ENCODE results near the gene APBA2. TPM values are rescaled to one million over a fixed set of nuclear protein-coding genes. Genes with fewer than 3 reads are reported as not detected.
A peak's percentile ranks its signal among the peaks of the same experiment; 100 is the strongest.

APBA2 gene
- total RNA-seq, 2 experiments from 2014 or later, result 12.8 to 17.5 TPM

DNA sequence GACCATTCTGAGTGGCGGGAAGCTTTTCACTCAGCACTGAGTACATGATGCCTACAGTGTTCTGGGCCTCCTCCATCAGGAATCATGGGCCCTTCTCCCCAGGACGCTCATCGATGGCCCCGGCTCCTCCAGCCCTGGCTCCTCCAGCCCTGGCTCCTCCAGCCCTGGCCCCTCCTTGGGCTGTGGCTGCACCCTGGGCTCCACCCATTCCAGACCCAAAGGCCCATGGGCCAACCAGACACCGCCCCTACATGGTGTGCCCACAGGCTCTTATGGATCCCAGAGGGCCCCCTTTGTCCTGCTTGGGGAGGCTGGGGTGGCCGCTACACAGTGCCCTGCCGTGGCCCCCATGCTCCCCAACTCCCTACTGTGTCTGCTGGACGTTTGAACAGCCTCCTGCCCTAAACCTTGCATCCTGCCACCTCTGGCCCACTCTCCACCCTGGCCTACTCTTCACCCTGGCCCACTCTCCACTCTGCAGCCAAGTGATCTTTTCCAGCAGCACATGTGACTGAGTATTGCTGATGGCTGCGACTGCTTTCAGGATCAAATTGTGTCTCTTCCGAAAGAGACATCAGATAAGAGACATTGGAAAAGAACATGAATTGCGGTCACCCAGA is 57.9 kb downstream of the APBA2 start:
- Mint-ChIP-seq H3K4me1 (peaks cover 76% of the 10 kb centered on the region), H3K27me3 (no peaks in the 10 kb centered on the region), H3K36me3 (ENCODE audit: low read depth) (peaks cover 24% of the 10 kb centered on the region), H3K9me3 (ENCODE audit: low read depth) (no peaks in the 10 kb centered on the region), H3K27ac (peak overlapping the region; percentile 35), H3K4me3 (no peak overlapping the region)
- ChIA-PET CTCF (no interaction called here), POLR2A (no interaction called here)
- intact Hi-C loops (cut with DNase I, micrococcal nuclease), result no loop called here
- DNase-seq (no peak), ATAC-seq (no peak)

DNA sequence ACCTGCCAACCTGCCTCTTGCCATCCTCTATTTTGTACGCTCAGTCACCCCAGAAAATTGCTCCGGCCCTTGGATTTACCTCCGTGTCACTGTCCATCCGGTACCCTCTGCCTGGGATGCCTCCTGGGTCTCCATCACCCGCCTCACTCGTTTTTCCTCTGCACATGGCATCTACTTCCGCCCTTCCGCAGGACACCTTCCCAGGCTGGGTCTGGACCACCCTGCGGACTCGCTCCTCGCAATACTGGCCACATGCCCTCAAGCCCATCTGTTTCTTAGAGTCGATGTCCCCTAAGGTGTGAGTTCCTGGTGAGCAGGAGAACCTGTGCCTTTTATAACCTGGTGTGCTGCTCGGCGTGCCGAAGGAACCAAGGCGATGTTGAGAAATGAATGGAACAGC is 58.5 kb downstream of the APBA2 start:
- Mint-ChIP-seq H3K36me3 (ENCODE audit: low read depth) (peaks cover 22% of the 10 kb centered on the region), H3K27me3 (no peaks in the 10 kb centered on the region), H3K4me3 (no peak overlapping the region), H3K27ac (peak overlapping the region; percentile 16), H3K4me1 (peaks cover 76% of the 10 kb centered on the region), H3K9me3 (ENCODE audit: low read depth) (no peaks in the 10 kb centered on the region)
- ChIA-PET CTCF (no interaction called here), POLR2A (no interaction called here)
- intact Hi-C loops (cut with DNase I, micrococcal nuclease), result no loop called here
- ATAC-seq (no peak), DNase-seq (no peak)

DNA sequence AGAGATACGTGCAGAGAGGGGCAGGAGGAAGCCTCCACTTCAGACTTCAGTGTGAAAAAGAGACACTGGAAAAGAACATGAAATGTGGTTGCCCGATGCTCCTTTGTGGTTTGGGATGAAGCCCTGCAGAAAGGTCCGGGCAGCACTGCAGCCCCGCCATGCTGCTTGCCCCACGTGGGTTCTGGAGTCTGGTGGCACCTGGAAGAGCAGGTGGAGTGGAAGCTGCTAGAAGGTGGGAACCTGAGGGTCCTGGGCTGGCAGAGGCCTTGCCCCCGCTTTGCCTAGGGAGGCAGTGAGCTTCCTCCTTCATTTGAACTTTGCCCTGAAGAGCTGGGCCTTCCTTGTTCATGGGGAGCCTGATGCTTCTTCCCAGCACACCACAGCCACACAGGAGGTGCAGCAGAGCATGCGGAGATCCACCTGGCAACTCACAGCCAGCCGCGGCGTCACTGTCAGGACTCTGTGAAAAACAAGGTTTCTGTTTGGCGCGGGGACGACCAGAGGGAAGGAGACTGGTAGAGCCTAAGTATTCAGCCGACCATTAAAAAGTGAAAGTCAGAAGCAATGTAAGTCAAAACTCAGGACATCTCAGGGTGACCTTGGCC is 59.0 kb downstream of the APBA2 start:
- DNase-seq, result no peak
- Mint-ChIP-seq H3K27ac (peak overlapping the region; percentile 16), H3K4me3 (no peak overlapping the region), H3K36me3 (ENCODE audit: low read depth) (peaks cover 23% of the 10 kb centered on the region), H3K27me3 (no peaks in the 10 kb centered on the region), H3K4me1 (peaks cover 74% of the 10 kb centered on the region), H3K9me3 (ENCODE audit: low read depth) (no peaks in the 10 kb centered on the region)
- ChIA-PET CTCF (no interaction called here), POLR2A (no interaction called here)
- intact Hi-C loops (cut with DNase I, micrococcal nuclease), result no loop called here
- ATAC-seq, result no peak

DNA sequence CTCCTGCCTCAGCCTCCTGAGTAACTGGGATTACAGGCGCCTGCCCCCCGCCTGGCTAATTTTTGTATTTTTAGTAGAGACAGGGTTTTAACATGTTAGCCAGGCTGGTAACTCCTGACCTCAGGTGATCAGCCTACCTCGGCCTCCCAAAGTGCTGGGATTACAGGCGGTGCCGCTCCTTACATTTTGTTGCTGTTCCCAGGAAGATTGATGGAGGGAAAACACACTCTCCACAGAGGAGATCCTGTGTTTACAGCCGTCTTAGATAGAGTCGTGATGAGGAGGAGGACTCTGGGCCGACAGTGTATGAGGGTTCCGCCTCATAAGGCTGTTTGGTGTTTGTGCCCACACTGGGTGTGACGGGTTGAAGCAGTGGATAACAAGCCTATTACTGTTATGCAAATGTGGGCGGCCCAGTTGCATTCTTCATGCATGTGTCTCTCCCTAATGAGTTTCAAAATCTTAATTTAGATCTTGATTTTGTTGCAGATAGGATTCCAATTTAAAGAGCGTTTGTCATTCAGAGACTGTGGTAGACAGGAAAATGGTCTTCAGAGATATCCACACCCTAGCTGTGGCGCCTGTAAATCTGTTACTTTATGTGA is 60.0 kb downstream of the APBA2 start:
- POLR2A ChIA-PET, result no interaction called here
- no peak for DNase-seq
- no peaks in the 10 kb centered on the region for H3K9me3 Mint-ChIP-seq (ENCODE audit: low read depth)
- H3K4me1 Mint-ChIP-seq, result peaks cover 74% of the 10 kb centered on the region
- peaks cover 25% of the 10 kb centered on the region for H3K36me3 Mint-ChIP-seq (ENCODE audit: low read depth)
- H3K27me3 Mint-ChIP-seq, result no peaks in the 10 kb centered on the region
- no peak overlapping the region for H3K27ac Mint-ChIP-seq
- ATAC-seq, result no peak
- H3K4me3 Mint-ChIP-seq, result no peak overlapping the region
- intact Hi-C loops (cut with DNase I, micrococcal nuclease), result no loop called here
- CTCF ChIA-PET, result interaction anchor here (3.1 kb wide), 1 partner anchor 9 kb away, joined by 15 read pairs; no protein-coding TSS in a partner anchor

DNA sequence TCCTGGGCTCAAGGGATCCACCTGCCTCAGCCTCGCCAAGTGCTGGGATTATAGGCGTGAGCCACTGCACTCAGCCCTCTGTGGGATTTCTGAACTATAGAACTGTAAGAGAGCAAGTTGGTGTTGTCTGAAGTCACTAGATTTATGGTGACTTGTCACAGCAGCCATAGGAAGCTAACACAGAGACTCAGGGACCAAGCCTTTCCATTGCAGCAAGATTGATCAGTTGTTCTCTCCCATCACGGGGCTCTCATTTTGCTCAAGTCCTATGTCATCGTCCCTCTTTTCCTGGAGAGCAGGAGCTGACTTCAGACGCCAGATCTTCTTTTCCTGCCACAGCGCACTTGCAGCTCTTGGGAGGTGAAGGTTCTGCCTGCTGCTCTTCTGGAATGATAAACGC is 61.0 kb downstream of the APBA2 start:
- no peak overlapping the region for H3K27ac Mint-ChIP-seq
- H3K9me3 Mint-ChIP-seq (ENCODE audit: low read depth), result no peaks in the 10 kb centered on the region
- CTCF ChIA-PET, result interaction anchor here (1.2 to 3.1 kb wide), 2 partner anchors 9 to 10 kb away, joined by 3 to 15 read pairs; no protein-coding TSS in a partner anchor
- peaks cover 68% of the 10 kb centered on the region for H3K4me1 Mint-ChIP-seq
- ATAC-seq, result no peak
- no peak for DNase-seq
- H3K27me3 Mint-ChIP-seq, result no peaks in the 10 kb centered on the region
- H3K4me3 Mint-ChIP-seq, result no peak overlapping the region
- intact Hi-C loops (cut with DNase I, micrococcal nuclease), result no loop called here
- H3K36me3 Mint-ChIP-seq (ENCODE audit: low read depth), result peaks cover 23% of the 10 kb centered on the region
- POLR2A ChIA-PET, result no interaction called here

DNA sequence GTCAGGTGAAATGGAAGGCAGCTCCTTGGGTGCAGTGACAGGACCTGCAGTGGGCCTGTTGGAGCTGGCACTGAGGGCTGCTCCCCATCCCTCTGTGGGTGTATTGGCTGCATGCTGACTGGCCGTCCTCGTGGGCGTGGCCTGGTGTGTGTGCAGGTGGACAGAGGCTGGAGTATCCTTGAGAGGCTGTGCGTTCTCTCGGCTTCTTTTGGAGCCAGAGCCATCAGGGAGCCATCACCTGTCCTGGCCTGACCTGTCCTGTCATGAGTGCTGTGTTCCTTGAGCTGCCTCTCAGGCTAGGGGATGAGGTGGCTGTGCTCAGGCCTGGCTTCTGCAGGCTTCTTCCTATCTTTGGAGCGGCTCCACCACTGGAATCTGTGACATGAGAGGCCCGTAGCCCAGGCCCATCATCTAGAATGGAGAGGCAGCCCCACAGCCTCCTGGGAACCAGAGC is 61.5 kb downstream of the APBA2 start:
- Mint-ChIP-seq H3K9me3 (ENCODE audit: low read depth) (no peaks in the 10 kb centered on the region), H3K27me3 (no peaks in the 10 kb centered on the region), H3K4me1 (peaks cover 69% of the 10 kb centered on the region), H3K36me3 (ENCODE audit: low read depth) (peaks cover 21% of the 10 kb centered on the region), H3K4me3 (no peak overlapping the region), H3K27ac (no peak overlapping the region)
- ChIA-PET CTCF (interaction anchor here (1.2 to 3.1 kb wide), 3 partner anchors 9 to 29 kb away, joined by 3 to 15 read pairs (median 3); no protein-coding TSS in a partner anchor), POLR2A (no interaction called here)
- intact Hi-C loops (cut with DNase I, micrococcal nuclease), result no loop called here
- ATAC-seq (no peak), DNase-seq (no peak)

DNA sequence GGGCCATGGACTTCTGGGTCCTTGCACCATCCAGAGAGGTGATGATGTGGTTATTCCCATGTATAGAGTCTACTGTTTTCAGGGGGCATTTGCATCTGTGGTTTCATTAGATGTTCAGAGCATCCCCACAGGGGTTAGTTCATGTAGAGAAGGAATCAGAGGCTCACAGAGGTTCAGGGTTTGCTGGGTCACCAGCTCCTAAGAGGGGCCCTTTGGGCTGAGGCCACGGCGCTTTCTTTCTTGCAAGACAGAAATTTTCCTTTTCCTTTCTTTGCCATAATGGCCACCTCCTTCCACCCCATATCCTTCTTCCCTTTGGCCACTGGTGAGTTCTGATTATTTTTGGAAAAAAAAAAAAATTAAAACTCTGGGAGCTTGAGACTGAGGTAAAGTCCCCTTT is 62.3 kb downstream of the APBA2 start:
- ATAC-seq (no peak), DNase-seq (no peak)
- intact Hi-C loops (cut with DNase I, micrococcal nuclease), result loop anchor here in 1 of 2 experiments (1.0 kb wide), 1 partner anchor 10 kb away; no protein-coding TSS in a partner anchor
- peak overlapping the region; percentile 35 for H3K27ac Mint-ChIP-seq
- H3K4me1 Mint-ChIP-seq, result peaks cover 68% of the 10 kb centered on the region
- H3K4me3 Mint-ChIP-seq, result peak overlapping the region; percentile 4
- H3K9me3 Mint-ChIP-seq (ENCODE audit: low read depth), result no peaks in the 10 kb centered on the region
- H3K36me3 Mint-ChIP-seq (ENCODE audit: low read depth), result peaks cover 19% of the 10 kb centered on the region
- no peaks in the 10 kb centered on the region for H3K27me3 Mint-ChIP-seq
- ChIA-PET CTCF (interaction anchor here (1.0 to 3.1 kb wide), 4 partner anchors 12 to 28 kb away, joined by 3 to 15 read pairs (median 3); no protein-coding TSS in a partner anchor), POLR2A (no interaction called here)

DNA sequence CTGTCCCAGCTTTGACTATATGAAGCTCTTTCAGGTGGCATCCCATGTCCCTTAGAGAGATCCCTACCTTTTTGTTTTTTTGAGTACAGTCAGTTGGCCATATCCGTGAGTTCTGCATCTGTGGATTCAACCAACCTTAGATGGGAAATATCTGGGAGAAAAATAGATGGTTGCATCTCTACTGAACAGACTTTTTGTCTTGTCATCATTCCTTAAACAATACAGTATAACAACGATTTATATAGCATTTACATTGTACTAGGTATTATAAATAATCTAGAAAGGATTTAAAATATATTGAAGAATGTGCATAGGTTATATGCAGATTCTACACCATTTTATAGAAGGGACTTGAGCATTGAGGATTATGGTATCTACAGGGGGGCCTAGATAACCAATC is 65.1 kb downstream of the APBA2 start:
- Mint-ChIP-seq H3K9me3 (ENCODE audit: low read depth) (no peaks in the 10 kb centered on the region), H3K27ac (no peak overlapping the region), H3K4me3 (no peak overlapping the region), H3K36me3 (ENCODE audit: low read depth) (peaks cover 9% of the 10 kb centered on the region), H3K4me1 (peaks cover 77% of the 10 kb centered on the region), H3K27me3 (no peaks in the 10 kb centered on the region)
- intact Hi-C loops (cut with DNase I, micrococcal nuclease), result no loop called here
- POLR2A ChIA-PET, result no interaction called here
- ATAC-seq (no peak), DNase-seq (no peak)
- CTCF ChIA-PET, result interaction anchor here (0.9 to 1.5 kb wide), 3 partner anchors 12 to 150 kb away, joined by 3 to 4 read pairs (median 4); no protein-coding TSS in a partner anchor

DNA sequence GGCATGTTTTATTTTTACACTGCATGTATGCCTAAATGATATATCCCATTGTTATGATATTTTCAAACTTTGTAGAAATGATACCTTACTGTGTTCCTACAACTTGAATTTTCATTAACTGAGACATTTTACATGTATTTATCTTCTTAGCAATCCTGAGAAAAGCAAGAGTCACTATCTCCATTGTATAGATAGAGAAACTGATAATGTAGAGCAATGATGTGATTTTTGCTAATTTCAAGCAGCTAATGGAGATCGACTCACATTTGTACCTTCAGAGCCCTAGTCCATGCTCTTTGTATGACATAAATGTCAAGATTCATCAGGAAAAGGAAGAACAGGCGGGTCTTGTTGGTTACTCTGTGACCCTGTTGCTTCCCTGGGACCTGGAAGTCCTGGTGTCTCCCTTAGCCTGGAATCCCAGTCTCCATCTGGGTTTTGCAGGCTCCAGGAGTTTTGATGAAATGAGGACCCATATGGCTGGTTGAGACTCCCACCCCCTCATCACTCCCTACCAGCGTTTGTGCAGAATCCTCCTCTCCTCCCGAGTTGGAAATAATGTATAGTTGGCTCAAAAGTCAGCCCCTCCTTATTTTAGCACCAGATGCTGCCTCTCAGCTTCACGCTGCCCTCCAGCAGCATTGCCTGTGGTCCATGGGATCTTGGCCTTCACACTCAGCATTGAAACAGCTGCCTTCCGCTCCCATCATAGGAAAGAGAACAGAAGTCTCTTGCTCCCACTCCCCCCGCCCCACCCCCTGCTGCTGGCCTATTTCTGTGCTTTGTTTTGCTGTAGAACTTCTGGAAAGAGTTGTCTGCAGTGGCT is 67.1 kb downstream of the APBA2 start:
- Mint-ChIP-seq H3K36me3 (ENCODE audit: low read depth) (peaks cover 6% of the 10 kb centered on the region), H3K4me1 (peaks cover 65% of the 10 kb centered on the region)
- no peak for DNase-seq

DNA sequence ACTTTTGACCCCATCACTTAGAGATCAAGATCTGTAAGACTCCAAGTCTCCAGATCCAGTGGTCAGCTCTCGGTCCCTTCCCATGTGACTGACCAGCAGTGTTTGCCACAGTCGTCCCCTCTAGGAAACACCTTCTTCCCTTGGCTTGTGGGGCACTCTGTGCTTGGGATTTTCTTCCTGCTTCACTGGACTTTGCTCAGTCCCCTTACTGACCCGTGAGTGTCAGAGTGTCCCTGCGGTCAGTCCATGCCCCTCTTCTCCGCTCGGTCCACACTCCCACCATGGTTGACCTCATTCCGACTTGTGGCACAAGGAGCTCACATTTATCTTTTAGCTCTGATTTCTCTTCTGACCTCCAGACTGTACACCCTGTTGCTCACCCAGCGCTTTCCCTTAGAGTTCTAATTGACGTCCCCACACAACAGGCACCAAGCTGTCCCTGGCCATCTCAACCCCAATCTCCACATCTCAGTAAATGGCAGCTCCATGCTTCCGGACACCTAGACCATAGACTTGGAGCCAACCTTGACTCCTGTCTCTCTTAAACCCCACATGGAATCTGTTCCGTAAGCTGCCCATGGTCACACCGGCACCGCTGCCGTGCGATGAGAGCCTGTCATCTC is 67.9 kb downstream of the APBA2 start:
- no peak for DNase-seq
- intact Hi-C loops (cut with DNase I, micrococcal nuclease), result loop anchor here in 1 of 2 experiments (2.0 kb wide), 1 partner anchor 15 kb away; no protein-coding TSS in a partner anchor
- no peaks in the 10 kb centered on the region for H3K9me3 Mint-ChIP-seq (ENCODE audit: low read depth)
- ChIA-PET POLR2A (no interaction called here), CTCF (interaction anchor here (1.2 to 2.5 kb wide), 2 partner anchors 21 to 148 kb away, joined by 3 to 10 read pairs; no protein-coding TSS in a partner anchor)
- no peak overlapping the region for H3K27ac Mint-ChIP-seq
- H3K27me3 Mint-ChIP-seq, result no peaks in the 10 kb centered on the region
- H3K36me3 Mint-ChIP-seq (ENCODE audit: low read depth), result peaks cover 6% of the 10 kb centered on the region
- peaks cover 57% of the 10 kb centered on the region for H3K4me1 Mint-ChIP-seq
- no peak overlapping the region for H3K4me3 Mint-ChIP-seq
- ATAC-seq, result no peak

More for the DNA sequence above, 67.1 kb downstream of the APBA2 start:
- intact Hi-C loops (cut with DNase I, micrococcal nuclease), result loop anchor here in 1 of 2 experiments (2.0 kb wide), 1 partner anchor 14 kb away; no protein-coding TSS in a partner anchor
- no peak for ATAC-seq
- no peak overlapping the region for H3K27ac Mint-ChIP-seq
- H3K4me3 Mint-ChIP-seq, result no peak overlapping the region
- no peaks in the 10 kb centered on the region for H3K27me3 Mint-ChIP-seq
- ChIA-PET POLR2A (no interaction called here), CTCF (interaction anchor here (0.6 to 2.5 kb wide), 2 partner anchors 22 to 65 kb away, joined by 3 to 10 read pairs; no protein-coding TSS in a partner anchor)
- no peaks in the 10 kb centered on the region for H3K9me3 Mint-ChIP-seq (ENCODE audit: low read depth)
